LNCaP clone FGC (cell line): Measurements from ENCODE around the gene ITFG1.
"Not testable (repeated sequence)": the region's sequence is repeated elsewhere in the genome, so short reads cannot be mapped to it uniquely, and the experiment has no call there.

Source experiments
- DNase-seq: peaks from one replicate; pipeline ENCODE4 v3.0.0-alpha.2; 2011; ENCODE audit warnings: low read depth
- H3K4me3 ChIP-seq: 2 replicates; pipeline ENCODE4 v1.5.1; 2011; ENCODE audit warnings: mild to moderate bottlenecking, low read depth, low read length, control low read depth
- CTCF ChIP-seq: IDR thresholded peaks from 2 replicates; pipeline ENCODE4 v1.5.1; 2012; ENCODE audit warnings: mild to moderate bottlenecking; ENCODE audit not compliant: control insufficient read depth, insufficient read depth; ENCODE audit errors: extremely low read depth

The ITFG1 gene

GRCh38 chr16:47371271-47372014 is 89.4 kb downstream of the ITFG1 start:
- no peak for TF ChIP-seq CTCF
- H3K4me3 ChIP-seq, result no peak overlapping the region
- DNase-seq, result no peak

- DNase-seq, result no peak
- H3K4me3 ChIP-seq, result no peak overlapping the region
- TF ChIP-seq CTCF, result no peak
Observed at GRCh38 chr16:47370536-47370935, 90.3 kb downstream of the ITFG1 start.

- DNase-seq, result no peak
- H3K4me3 ChIP-seq, result no peak overlapping the region
- no peak for TF ChIP-seq CTCF
Observed at GRCh38 chr16:47366228-47366627, 94.6 kb downstream of the ITFG1 start.

DNA sequence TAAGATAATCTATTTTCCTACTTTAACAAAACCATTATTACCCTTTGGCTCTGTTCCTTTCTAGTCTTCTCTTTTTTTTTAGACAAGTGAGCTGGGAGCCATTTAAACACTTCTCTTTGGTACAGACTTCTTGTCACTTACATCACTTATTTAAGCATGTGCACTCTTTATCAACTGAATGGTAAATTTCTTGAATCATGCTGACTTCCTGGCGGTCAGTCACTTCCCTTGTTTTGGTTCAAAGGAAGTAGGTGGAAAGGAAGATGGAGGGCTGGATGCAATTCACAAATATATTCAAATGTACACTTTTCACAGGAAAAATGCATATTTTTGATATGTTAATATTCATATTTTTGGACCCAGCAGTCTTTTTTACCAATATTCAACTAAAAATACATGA is 97.1 kb downstream of the ITFG1 start:
- no peak for TF ChIP-seq CTCF
- DNase-seq, result no peak
- H3K4me3 ChIP-seq, result no peak overlapping the region

DNA sequence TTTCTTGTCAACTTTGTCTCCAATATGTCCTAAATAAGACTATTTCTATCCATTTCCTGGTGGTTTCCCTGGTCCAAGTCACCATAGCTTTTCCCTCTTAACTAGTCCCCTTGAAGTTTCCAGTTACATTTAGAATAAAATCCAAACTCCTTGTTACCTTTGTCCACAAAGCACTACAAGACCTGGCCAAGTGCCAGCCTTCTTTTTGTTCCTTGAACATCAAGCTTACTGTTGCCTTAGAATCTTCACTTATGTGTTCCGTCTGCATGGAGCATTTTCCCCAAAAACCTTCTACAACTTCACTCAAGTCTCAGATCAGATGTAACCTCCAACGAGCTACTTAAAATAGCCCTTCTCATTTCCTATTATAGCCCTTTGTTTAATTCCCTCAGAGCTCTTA is 101.4 kb downstream of the ITFG1 start:
- H3K4me3 ChIP-seq, result no peak overlapping the region
- no peak for TF ChIP-seq CTCF
- DNase-seq, result no peak

GRCh38 chr16:47358816-47359215 is 102.0 kb downstream of the ITFG1 start:
- no peak for TF ChIP-seq CTCF
- DNase-seq, result no peak
- H3K4me3 ChIP-seq, result no peak overlapping the region

DNA sequence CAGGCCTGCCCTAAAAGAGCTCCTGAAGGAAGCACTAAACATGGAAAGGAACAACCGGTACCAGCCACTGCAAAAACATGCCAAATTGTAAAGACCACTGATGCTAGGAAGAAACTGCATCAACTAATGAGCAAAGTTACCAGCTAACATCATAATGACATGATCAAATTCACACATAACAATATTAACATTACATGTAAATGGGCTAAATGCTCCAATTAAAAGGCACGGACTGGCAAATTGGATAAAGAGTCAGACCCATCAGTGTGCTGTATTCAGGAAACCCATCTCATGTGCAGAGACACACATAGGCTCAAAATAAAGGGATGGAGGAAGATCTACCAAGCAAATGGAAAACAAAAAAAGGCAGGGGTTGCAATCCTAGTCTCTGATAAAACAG is 111.8 kb downstream of the ITFG1 start:
- not testable (repeated sequence) for DNase-seq, H3K4me3 ChIP-seq

- DNase-seq, result not testable (repeated sequence)
Observed at GRCh38 chr16:47347021-47347696, 113.7 kb downstream of the ITFG1 start.

More at GRCh38 chr16:47347021-47347696, 113.7 kb downstream of the ITFG1 start:
- H3K4me3 ChIP-seq, result not testable (repeated sequence)
